H9 (cell line): ENCODE measurements around the gene CD300H. TPM values are rescaled to one million over a fixed set of nuclear protein-coding genes. Genes with fewer than 3 reads are reported as not detected.

Source experiments
- DNase-seq: peaks from one replicate; pipeline ENCODE4 v3.0.0-alpha.2; 2017
- H2AFZ ChIP-seq: one replicate; pipeline ENCODE4 v1.6.1; 2013; ENCODE audit warnings: mild to moderate bottlenecking, low read length, control low read depth, moderate library complexity
- H2AK5ac ChIP-seq: 2 replicates; pipeline ENCODE4 v1.6.1; 2013; ENCODE audit warnings: low read length, control low read depth, mixed read lengths; ENCODE audit not compliant: insufficient read length
- H2BK120ac ChIP-seq: one replicate; pipeline ENCODE4 v1.6.1; 2013; ENCODE audit warnings: low read depth, mild to moderate bottlenecking, low read length, control low read depth, inconsistent platforms; ENCODE audit not compliant: poor library complexity, severe bottlenecking
- H2BK12ac ChIP-seq: 2 replicates; pipeline ENCODE4 v1.6.1; 2013; ENCODE audit warnings: low read length, control low read depth, mixed read lengths, low read depth; ENCODE audit not compliant: insufficient read length
- H2BK15ac ChIP-seq: 2 replicates; pipeline ENCODE4 v1.6.1; 2013; ENCODE audit warnings: low read depth, low read length, control low read depth
- H2BK20ac ChIP-seq: one replicate; pipeline ENCODE4 v1.6.1; 2013; ENCODE audit warnings: low read depth, mild to moderate bottlenecking, low read length, control low read depth, inconsistent platforms; ENCODE audit not compliant: poor library complexity, severe bottlenecking
- H2BK5ac ChIP-seq: 2 replicates; pipeline ENCODE4 v1.6.1; 2013; ENCODE audit warnings: low read length, control low read depth, mixed read lengths; ENCODE audit not compliant: insufficient read length
- H3K14ac ChIP-seq: 2 replicates; pipeline ENCODE4 v1.6.1; 2013; ENCODE audit warnings: low read length, control low read depth; ENCODE audit not compliant: insufficient read depth
- H3K18ac ChIP-seq: 2 replicates; pipeline ENCODE4 v1.6.1; 2013; ENCODE audit warnings: low read depth, mild to moderate bottlenecking, mixed read lengths, low read length, control low read depth; ENCODE audit not compliant: insufficient read length
- H3K23ac ChIP-seq: 2 replicates; pipeline ENCODE4 v1.6.1; 2013; ENCODE audit warnings: low read length, control low read depth, mixed read lengths, low read depth; ENCODE audit not compliant: insufficient read length
- H3K23me2 ChIP-seq: 2 replicates; pipeline ENCODE4 v1.6.1; 2013; ENCODE audit warnings: low read depth, mild to moderate bottlenecking, mixed read lengths, low read length, control low read depth; ENCODE audit not compliant: insufficient read length, poor library complexity, severe bottlenecking
- H3K27ac ChIP-seq: 2 replicates; pipeline ENCODE4 v1.5.1; 2013; ENCODE audit warnings: low read length, control low read depth, mixed read lengths, low read depth; ENCODE audit not compliant: insufficient read length
- H3K27me3 ChIP-seq: 2 replicates; pipeline ENCODE4 v1.6.1; 2013; ENCODE audit warnings: low read length, control low read depth, inconsistent platforms; ENCODE audit not compliant: insufficient read depth
- H3K4ac ChIP-seq: 2 replicates; pipeline ENCODE4 v1.6.1; 2013; ENCODE audit warnings: low read depth, mild to moderate bottlenecking, control low read depth, inconsistent platforms, low read length, moderate library complexity
- H3K4me1 ChIP-seq: 2 replicates; pipeline ENCODE4 v1.6.1; 2013; ENCODE audit warnings: low read length, control low read depth, inconsistent platforms; ENCODE audit not compliant: insufficient read depth
- H3K4me2 ChIP-seq: 2 replicates; pipeline ENCODE4 v1.6.1; 2013; ENCODE audit warnings: low read length, control low read depth, mixed read lengths; ENCODE audit not compliant: insufficient read length, insufficient read depth
- H3K56ac ChIP-seq: 2 replicates; pipeline ENCODE4 v1.6.1; 2013; ENCODE audit warnings: low read depth, mild to moderate bottlenecking, mixed read lengths, low read length, control low read depth; ENCODE audit not compliant: insufficient read length
- H3K79me1 ChIP-seq: 2 replicates; pipeline ENCODE4 v1.6.1; 2013; ENCODE audit warnings: low read depth, mild to moderate bottlenecking, moderate library complexity, low read length, control low read depth, inconsistent platforms; ENCODE audit not compliant: insufficient read depth, poor library complexity, severe bottlenecking
- H3K79me2 ChIP-seq: 2 replicates; pipeline ENCODE4 v1.6.1; 2013; ENCODE audit warnings: low read length, control low read depth, inconsistent platforms; ENCODE audit not compliant: insufficient read depth
- H3K9ac ChIP-seq: 2 replicates; pipeline ENCODE4 v1.6.1; 2013; ENCODE audit warnings: low read length, control low read depth, mixed read lengths; ENCODE audit not compliant: insufficient read length; ENCODE audit errors: extremely low read depth
- H3K9me3 ChIP-seq: one replicate; pipeline ENCODE4 v1.6.1; 2013; ENCODE audit warnings: low read depth, low read length, inconsistent platforms; ENCODE audit not compliant: control insufficient read depth
- H3T11ph ChIP-seq: one replicate; pipeline ENCODE4 v1.6.1; 2013; ENCODE audit warnings: mild to moderate bottlenecking, low read length, control low read depth, inconsistent platforms
- H4K20me1 ChIP-seq: one replicate; pipeline ENCODE4 v1.6.1; 2013; ENCODE audit not compliant: control insufficient read depth, insufficient read length, insufficient read depth
- H4K5ac ChIP-seq: 2 replicates; pipeline ENCODE4 v1.6.1; 2013; ENCODE audit warnings: low read depth, mild to moderate bottlenecking, mixed read lengths, low read length, control low read depth; ENCODE audit not compliant: insufficient read length
- H4K8ac ChIP-seq: replicated peaks from 2 replicates; pipeline ENCODE4 v1.6.1; 2013; ENCODE audit warnings: low read length, control low read depth, mixed read lengths, low read depth; ENCODE audit not compliant: insufficient read length
- H4K91ac ChIP-seq: 2 replicates; pipeline ENCODE4 v1.6.1; 2013; ENCODE audit warnings: low read depth, mild to moderate bottlenecking, moderate library complexity, mixed read lengths, low read length, control low read depth; ENCODE audit not compliant: insufficient read length
- H3K27ac Mint-ChIP-seq, 3 experiments: 2 replicates in 2 of 3; 3 replicates in 1 of 3; pipeline ENCODE4 v1.8.0; 2020 to 2021; ENCODE audit warnings: mixed read lengths in 3 of 3, mild to moderate bottlenecking in 1 of 3, moderate library complexity in 1 of 3
- H3K27me3 Mint-ChIP-seq: 2 replicates; pipeline ENCODE4 v1.8.0; 2021; ENCODE audit warnings: low read depth, mild to moderate bottlenecking, moderate library complexity, mixed read lengths
- H3K36me3 Mint-ChIP-seq, 3 experiments: 2 replicates in 2 of 3; 3 replicates in 1 of 3; pipeline ENCODE4 v1.8.0; 2020 to 2021; ENCODE audit warnings: low read depth in 3 of 3, mixed read lengths in 3 of 3; ENCODE audit not compliant: insufficient read depth in 1 of 3
- H3K4me1 Mint-ChIP-seq, 2 experiments: 2 replicates each; pipeline ENCODE4 v1.8.0; 2020; ENCODE audit warnings: mixed read lengths in 2 of 2
- H3K4me3 Mint-ChIP-seq, 2 experiments: 2 replicates in 1 of 2; 3 replicates in 1 of 2; pipeline ENCODE4 v1.8.0; 2020 to 2021; ENCODE audit warnings: mild to moderate bottlenecking in 2 of 2, mixed read lengths in 2 of 2, moderate library complexity in 1 of 2
- H3K9me3 Mint-ChIP-seq, 2 experiments: 2 replicates in 1 of 2; 3 replicates in 1 of 2; pipeline ENCODE4 v1.8.0; 2020; ENCODE audit warnings: mild to moderate bottlenecking in 2 of 2, mixed read lengths in 2 of 2, moderate library complexity in 1 of 2
- CTCF ChIP-seq: fragments of 200-600 bp; sonication (generic); conservative IDR thresholded peaks from 3 replicates; pipeline ENCODE4 v1.8.0; 2021; ENCODE audit warnings: antibody characterized with exemption, mild to moderate bottlenecking
- WGBS: extraction: QIAGEN DNeasy Blood & Tissue Kit; methylation state at CpG from one replicate; pipeline ENCODE4 v1.1.7; 2013; ENCODE audit warnings: missing lambda C conversion rate, low lambda C conversion rate, mixed read lengths; ENCODE audit not compliant: insufficient read length; ENCODE audit errors: extremely low coverage; 5-methylcytosine and 5-hydroxymethylcytosine counted together
- total RNA-seq: library from RNA; stranded (reverse); gene quantifications from 2 replicates; pipeline ENCODE4 v1.2.1, GENCODE V29; 2021

Gene CD300H
- total RNA-seq, 1 experiment from 2014 or later, result not detected

GRCh38 chr17:74525781-74526288, 41.5 kb downstream of the CD300H start:
- H3K4me1 Mint-ChIP-seq, result no peaks in the 10 kb centered on the region
- Histone ChIP-seq H3T11ph (no peak overlapping the region), H3K18ac (no peak overlapping the region), H3K4me1 (no peaks in the 10 kb centered on the region), H3K27me3 (no peaks in the 10 kb centered on the region; the same call in 1 of the 2 replicates), H4K20me1 (no peaks in the 10 kb centered on the region), H2BK20ac (no peak overlapping the region), H2BK5ac (no peak overlapping the region), H3K23me2 (no peaks in the 10 kb centered on the region), H3K27ac (no peak overlapping the region), H3K14ac (no peak overlapping the region), H2AFZ (no peak overlapping the region), H3K4me2 (no peak overlapping the region), H4K91ac (no peak overlapping the region), H3K79me1 (no peaks in the 10 kb centered on the region), H3K56ac (no peak overlapping the region), H3K9ac (no peak overlapping the region), H2AK5ac (no peak overlapping the region), H2BK15ac (no peak overlapping the region), H3K4ac (no peak overlapping the region), H4K5ac (no peak overlapping the region), H2BK120ac (no peak overlapping the region), H3K9me3 (no peaks in the 10 kb centered on the region), H2BK12ac (no peak overlapping the region), H3K79me2 (no peaks in the 10 kb centered on the region), H3K23ac (no peak overlapping the region), H4K8ac (no peak overlapping the region)
- peak; percentile 22 for DNase-seq
- peaks cover 0 to 6% of the 10 kb centered on the region in 2 experiments; a peak in 4 of 5 replicates for H3K9me3 Mint-ChIP-seq
- H3K27ac Mint-ChIP-seq, result no peak overlapping the region
- H3K36me3 Mint-ChIP-seq, result no peaks in the 10 kb centered on the region; a peak in 1 of 7 replicates
- no CpG with 5 or more reads among the region's 14 CpGs for WGBS
- H3K4me3 Mint-ChIP-seq, result no peak overlapping the region
- H3K27me3 Mint-ChIP-seq, result peaks cover 74% of the 10 kb centered on the region
- no peak for TF ChIP-seq CTCF
